GM21367 (cell line): ENCODE results near the gene CDC25A.

ENCODE experiments used
- ATAC-seq: cut with Tn5 transposase; IDR thresholded peaks from one replicate; pipeline ENCODE4 v1.9.1; 2021; ENCODE audit not compliant: unreplicated experiment

CDC25A gene

DNA sequence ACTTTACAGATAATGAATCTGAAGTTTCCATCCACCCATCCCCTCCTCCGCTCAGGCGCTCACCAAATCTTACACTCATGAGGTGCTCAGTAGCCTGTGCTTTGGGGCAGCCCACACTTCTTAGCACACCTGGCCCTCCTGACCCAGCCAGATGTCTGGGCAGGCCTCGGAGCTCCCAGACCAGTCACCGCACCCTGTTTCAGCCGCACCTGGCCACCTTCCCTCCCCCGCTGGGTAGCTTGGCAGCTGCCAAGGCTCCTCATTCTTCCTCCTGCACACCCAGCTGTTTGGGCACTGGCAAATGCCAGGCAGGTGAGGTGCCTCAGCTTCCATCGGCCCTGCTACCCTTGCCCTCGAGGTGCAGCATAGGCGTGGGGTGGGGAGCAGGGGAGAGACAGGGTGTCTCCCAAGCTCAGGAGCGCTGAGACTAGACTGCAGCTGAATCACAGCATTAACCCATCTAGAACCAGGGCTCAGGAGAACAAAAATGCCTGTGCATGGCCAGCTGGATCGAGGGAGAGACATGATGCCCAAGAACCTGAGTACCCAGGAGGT, 45.8 kb downstream of the CDC25A start:
- ATAC-seq: no peak

DNA sequence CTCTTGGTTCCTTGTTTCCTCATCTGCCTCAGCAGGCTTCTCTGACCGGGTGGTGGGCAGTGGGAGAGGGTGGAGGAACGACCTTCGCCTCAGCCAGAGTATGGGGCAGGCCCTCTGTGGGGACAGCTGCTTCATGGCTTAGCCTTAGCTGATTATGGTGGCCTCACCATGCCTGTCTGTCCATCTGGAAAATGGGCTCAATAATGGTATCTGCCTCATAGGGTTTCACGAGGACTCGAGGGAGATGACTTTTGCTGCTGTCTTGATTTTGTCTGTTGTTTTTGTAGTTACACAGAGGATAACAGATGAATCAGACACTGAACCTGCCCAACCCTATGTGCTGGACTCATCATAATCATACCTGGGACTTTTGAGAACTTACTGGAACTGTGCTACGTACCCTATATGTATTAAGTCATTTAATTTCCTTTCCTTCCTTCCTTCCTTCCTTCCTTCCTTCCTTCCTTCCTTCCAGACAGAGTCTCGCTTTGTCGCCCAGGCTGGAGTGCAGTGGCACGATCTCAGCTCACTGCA, 46.5 kb downstream of the CDC25A start:
- ATAC-seq: no peak

DNA sequence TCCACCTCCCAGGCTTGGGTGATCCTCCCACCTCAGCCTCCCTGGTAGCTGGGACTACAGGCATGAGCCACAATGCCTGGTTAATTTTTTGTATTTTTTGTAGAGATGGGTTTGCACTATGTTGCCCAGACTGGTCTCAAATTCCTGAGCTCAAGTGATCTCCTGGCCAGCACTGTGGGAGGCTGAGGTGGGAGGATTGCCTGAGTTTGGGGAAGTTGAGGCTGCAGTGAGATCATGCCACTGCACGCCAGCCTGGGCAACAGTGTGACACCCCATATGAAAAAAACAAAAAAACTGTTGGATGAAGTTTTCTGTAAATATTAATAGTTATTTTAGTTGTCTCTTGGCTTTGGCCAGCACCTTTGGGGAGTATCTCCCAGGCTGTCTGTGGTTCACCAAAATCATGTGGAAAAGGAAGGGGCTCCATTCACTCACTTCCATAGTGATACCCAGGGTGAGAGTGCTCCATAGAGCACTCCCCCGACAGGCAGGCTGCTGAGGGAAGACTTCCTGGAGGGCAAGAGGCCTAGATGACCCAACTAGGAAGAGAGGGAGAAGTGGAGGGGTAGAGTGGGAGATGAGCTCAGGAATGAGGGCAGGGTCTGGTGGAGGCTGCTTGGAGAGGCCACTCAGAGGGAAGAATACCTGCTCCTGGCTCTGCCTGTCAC, 47.1 kb downstream of the CDC25A start:
- no peak for ATAC-seq

DNA sequence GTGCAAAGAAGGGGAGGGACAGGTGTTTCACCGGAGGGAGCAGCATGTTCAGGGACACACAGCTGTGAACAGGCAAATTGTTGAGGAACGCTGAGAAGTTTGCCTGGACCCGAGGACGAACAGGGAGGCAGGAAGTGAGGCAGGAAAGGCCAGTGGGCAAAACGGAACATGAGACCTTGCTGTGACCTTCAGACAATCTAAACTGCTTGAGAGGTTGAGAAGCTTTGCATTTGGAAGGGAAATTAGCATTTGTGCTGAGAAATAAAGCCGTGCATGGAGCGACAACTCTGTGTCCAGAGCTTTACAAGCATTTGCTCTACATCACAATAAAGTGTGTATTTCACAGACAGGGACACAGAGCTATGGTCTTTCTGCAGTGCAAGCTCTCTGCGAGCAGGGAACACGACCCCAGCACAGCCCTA, 47.9 kb downstream of the CDC25A start:
- ATAC-seq: no peak

DNA sequence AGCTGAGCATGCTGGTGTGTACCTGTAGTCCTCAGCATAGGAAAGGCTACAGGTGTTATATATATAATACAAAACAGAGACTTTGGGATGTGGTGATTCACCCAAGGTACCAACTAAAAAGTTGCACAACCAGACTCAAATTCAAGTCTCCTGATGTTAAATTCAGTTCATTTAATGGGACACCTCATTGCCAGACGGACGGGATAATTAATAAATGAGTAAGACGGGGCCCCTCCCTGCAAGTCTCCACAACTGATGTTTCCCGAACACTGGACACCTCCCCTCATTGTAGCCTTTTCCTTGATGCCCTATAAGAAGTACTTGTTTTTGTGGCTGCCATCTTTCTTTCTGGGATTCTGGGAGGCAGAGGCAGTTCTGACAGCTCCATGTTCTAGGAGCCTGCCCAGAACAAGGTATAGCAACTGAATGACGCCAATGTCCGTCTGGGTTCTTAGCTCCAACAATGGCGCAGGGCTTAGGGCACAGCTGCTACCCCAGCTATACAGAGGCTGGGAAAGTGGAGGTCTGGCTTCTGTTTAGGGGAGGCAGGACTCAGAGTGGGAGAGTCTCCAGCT, 50.7 kb downstream of the CDC25A start:
- ATAC-seq: no peak

DNA sequence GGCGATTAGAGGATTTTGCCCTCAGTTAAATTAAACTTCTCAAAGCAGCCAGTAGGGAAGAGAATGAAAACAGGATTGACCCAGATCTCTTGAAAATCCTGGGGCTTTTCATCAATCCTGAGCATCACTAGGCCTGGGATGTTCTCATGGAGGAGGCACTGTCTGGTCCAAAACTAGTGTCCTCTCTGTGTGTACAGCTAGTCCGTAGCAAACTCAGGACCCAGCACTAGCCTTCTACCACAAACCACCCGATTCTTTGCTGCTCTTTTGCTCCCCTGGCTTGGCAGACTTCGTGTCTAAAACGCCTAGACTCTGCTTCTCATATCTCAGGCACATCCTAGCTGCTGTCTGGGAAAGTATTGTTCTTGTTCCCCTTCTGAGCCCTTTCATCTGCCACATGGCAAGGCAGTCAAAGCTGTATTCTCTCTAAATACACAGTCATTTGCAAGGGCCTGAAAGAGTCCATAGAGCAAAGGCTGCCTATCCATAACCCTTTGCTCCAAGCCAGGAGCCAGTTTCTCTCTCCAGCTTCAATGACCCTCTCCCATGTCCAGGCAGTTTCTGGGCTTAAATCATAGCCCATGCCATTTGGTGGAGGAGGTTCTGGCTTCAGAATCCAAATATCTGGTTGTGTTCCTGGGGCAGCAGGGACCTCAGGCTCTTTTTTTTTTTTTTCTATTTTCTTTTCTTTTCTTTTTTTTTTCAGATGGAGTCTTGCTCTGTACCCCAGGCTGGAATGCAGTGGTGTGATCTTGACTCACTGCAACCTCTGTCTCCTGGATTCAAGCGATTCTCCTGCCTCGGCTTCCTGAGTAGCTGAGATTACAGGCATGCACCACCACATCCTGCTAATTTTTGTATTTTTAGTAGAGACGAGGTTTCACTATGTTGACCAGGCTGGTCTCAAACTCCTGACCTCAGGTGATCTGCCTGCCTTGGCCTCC, 52.4 kb downstream of the CDC25A start:
- no peak for ATAC-seq

DNA sequence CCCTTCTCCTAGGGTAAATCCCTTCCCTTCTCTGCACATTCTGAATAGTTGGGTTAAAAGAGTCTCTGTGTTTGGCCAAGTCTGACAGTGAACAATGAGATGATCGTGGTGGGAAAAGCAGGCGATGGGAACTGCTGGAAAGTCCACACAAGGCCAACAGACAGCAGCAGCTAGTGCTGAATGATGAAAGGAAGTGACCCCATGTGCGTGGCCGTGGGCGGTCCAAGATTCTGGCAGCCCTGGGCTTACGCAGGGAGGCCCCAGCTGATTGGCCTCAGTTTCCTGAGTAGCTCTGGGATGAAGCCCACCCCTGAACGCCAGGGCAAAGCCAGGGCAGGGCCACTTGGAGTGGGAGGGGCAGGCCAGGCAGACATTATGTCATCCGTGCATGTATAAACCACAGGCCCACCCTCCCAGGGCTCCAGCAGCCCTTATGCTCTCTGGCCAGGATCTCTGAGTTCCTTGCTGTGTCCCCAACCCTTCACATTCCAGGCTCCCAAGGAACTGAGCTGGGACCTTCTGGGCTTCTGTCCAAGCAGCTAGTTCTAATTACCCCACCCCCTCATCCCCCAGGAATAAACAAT, 57.8 kb downstream of the CDC25A start:
- no peak for ATAC-seq

DNA sequence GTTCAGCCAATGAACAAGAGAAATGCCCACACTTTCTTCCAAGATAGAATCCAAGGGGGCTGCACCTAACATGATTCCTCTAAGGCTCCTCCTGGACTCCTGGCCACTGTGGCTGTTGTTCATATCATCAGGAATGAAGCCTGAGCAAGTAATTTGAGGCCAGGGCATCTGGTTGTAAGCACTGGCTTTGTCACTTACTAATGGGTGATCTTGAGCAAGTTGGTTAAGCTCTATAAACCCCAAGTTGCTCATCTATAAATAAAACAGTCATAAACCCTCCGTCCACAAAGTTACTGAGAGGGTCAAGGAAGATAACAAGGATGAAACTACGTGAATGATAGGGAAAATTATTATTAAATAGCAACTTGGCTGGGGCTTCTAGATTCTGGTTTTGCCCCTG, 58.3 kb downstream of the CDC25A start:
- ATAC-seq: no peak

DNA sequence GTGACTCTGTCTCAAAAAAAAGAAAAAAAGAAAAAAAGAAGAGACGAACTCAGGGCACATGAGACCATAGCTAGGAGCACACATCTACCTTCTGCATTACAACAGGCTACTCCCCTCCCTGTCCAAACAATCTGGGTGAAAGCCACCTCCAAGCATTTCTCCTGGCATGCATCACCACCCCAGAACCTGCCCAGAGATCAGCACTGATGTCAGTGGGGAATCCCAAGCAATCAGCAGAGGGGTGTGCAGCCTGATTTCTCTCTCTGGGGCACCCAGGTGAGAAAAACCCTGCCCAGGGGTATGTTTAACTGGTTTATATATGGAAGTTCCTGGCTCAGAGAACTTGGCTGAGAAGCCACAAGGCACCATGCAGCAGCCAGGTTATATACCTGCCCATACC, 59.4 kb downstream of the CDC25A start:
- no peak for ATAC-seq

DNA sequence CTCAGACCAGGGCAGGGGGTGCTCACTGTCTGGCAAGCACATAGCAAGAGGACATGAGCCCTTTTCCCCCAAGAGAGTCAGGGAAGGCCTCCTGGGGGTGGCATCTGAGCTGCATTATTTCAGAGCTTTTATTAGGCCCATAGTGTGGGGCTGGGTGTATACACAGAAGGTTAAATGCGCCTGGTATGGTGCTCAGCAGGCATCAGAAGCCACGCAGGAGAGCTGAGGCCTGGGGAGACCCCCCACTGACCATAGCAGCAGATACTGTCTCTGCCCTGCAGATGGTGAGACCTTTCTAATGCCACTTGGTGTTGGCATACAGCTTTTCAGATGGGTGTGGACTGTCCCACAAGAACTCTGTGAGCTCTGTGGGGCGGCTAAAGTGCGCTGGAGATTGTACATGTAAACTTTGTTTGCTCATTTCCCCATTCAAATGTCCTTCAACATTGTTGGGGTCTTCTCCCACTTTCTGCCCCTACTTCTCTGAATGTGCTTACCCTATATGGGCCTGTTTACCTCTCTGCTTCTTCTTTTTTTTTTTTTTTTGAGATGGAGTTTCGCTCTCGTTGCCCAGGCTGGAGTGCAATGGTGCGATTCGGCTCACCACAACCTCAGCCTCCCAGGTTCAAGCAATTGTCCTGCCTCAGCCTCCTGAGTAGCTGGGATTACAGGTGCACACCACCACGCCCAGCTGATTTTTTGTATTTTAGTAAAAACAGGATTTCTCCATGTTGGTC, 62.2 kb downstream of the CDC25A start:
- ATAC-seq: no peak

DNA sequence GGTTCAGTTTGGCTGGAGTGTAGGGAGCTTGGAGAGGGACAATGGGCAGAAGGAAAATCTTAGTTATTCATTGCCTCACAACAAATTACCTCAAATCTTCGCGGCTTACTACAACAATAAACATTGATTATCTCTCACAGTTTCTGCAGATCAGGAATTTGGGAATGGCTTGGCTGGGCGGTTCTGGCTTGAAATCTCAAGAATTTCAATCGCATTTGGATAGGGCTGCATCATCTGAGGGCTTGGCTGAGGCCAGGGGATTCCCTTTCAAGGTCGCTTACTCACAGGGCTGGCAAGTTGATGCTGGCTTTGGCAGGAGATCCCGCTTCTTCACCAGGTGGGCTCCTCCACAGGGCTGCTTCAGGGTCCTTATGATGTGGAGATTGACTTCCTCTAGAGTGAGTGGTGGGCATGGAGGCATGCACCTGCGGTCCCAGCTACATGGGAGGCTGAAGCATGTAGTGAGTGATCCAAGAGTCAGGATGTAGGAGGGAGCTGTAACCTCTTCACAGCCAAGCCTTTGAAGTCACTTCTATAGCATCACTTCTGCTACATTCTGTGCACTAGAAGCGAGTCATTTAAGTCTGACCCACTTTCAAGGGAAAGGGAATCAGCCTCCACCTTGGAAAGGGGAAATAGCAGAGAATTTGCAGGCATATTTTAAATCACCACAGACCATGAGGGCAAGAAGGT, 63.1 kb downstream of the CDC25A start:
- ATAC-seq: no peak

DNA sequence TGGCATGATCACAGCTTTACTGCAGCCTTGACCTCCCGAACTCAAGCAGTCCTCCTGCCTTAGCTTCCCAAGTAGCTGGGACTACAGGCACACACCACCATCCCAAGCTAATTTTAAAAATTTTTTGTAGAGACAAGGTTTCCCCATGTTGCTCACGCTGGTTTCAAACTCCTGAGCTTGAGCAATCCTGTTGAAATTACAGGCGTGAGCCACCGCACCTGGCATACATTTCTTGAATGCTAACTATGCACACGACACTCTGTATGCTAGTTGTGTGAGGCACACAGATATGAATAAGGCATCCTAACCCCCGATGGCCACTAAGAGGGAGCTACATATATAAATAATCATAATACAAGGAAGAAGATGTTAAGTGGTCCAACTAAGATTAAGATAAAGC, 64.9 kb downstream of the CDC25A start:
- ATAC-seq: no peak

DNA sequence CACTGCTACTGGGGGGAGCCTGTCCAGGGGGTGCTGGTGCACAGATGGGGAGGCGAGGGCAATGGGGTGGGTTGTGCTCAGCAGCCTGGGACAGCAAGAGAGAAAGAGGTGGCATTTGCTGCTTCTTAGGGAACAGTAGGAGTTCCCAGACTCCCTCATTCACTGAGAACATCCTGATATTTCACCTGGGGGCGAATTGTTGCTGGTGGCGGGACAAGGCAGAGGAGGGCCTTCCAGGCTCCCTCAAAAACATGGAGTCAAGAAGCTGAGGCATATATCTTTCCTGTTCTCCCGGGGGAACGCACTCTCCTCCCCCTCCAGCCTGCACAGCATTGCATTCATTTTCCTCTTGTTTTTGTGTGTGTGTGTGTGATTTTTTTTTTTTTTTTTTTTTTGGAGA, 65.7 kb downstream of the CDC25A start:
- ATAC-seq: no peak

DNA sequence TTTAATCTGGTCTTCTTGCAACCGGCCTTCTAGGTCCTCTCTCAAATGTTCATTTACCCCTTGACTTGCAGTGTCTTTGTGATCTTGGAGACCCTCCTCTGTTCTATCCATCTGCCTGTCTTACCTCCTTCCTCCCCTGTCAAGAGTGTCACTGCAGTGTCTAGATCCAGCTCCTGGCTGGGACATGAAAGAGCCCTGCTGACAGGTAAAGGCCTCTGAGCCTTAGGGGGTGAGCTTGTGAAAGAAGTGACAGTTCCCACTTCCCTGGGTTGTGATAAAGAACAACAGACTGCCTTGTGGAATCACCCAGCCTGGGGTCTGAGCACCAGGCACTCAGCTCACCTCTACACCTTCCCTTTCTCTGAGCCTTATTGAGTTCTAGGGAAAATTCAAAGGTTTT, 68.0 kb downstream of the CDC25A start:
- no peak for ATAC-seq

DNA sequence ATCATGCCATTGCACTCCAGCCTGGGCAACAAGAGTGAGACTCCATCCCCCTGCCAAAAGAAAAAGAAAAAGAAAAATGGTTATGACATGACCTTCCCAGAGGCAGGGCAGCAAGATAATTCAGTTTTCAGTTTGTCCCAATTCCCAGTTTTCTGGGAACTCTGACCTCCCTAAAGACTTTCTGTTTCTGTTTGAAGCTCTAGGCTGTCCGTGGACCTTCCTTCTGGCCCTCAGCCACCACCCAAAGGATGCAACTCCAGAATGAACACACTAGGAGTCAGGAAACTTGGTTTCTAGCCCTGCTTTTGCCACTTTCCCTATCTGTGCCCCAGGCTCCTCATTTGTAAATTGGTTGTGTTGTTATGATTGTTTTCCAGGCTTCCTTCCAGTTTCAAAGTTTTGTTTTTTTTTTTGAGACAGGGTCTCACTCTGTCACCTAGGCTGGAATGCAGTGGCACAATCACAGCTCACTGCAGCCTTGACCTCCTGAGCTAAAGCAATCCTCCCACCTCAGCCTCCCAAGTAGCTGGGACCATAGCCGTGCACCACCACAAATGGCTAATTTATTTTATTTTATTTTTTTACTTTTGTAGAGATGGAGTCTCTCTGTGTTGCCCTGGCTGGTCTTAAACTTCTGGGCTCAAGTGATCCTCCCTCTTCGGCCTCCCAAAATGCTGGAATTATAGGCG, 68.6 kb downstream of the CDC25A start:
- ATAC-seq: no peak

DNA sequence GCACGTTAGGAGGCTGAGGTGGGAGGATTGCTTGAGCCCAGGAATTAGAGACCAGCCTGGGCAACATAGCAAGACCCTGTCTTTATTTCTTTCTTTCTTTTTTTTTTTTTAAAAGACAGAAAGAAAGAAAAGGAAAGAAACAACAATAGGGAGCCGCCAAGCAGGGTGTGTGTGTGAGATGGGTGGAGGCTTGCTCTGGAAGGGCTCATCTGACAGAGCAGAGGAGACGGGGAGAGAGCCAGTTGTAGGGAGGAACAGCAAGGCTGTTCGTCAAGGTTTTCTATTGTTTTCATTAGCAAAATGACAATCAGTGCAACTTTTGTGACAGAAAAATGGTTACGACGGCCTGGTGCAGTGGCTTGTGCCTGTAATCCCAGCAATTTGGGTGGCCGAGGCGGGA, 69.3 kb downstream of the CDC25A start:
- no peak for ATAC-seq

DNA sequence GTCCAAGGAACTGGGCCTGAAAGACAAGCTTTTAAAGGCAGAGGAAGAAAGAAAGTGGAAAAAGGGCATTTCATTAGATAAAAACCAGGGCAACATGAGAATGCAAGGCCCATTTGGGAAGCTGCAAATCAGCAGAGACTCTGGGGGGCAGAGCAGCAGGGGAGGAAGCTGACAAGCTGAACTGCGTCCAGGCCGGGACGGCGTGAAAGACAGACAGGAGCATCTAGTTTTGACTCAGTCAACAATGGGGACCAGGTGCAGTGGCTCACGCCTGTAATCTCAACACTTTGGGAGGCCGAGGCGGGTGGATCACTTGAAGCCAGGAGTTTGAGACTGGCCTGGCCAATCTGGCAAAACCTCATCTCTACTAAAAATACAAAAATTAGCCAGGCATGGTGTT, 69.9 kb downstream of the CDC25A start:
- ATAC-seq: no peak

DNA sequence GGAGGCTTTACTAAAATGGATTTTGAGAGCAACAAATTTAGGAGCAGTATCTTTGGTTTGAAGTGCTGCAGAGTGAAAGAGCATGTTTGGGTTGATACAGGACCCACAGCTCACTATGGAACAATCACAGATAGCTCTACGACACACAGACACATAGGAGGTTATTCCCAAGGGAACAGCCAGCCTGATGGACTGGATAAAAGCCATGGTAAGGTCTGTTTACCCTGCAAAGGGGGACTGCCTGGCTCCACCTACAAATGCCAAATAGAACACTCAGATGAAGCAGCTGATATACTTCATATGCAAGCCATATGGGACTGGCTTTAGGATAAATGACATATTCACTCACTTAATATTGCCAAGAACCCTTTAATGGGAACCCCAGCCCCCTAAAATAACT, 75.4 kb downstream of the CDC25A start:
- ATAC-seq: peak; percentile 24

DNA sequence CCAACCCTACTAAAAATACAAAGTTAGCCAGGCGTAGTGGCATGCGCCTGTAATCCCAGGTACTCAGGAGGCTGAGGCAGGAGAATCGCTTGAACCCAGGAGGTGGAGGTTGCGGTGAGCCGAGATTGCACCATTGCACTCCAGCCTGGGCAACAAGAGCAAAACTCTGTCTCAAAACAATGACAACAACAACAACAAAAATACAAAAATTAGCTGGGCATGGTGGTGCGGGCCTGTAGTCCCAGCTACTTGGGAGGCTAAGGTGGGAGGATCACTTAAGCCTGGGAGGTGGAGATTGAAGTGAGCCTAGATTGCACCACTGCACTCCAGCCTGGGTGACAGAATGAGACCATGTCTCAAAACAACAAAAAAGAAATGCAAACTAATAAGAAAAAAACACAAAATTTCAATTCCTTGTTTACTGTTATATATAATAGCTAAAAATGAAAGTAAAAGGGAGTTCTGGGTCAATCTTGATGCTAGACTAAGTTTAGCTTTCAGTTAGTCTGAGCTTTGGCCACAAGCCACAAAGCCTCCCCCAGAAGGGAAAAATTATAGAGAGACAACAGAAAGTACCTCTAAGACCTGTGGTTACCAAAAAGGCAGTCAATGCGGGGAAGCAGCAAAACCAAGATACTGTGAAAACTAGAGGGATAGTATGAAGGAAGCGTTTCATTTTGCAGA, 76.0 kb downstream of the CDC25A start:
- peak; percentile 86 for ATAC-seq
